HL-60/S4 treated with retinoic acid at 250 ng/mL for 4 days and 3 days (cell line): ENCODE data around the gene ELL2.

Source experiments
- in situ Hi-C: fragments of 300-500 bp; cut with MboI; formaldehyde crosslinking; loops from 2 replicates; pipeline ENCODE4 v1.7.0; 2022; ENCODE audit warnings: low sequenced_read_pairs

ELL2 gene

DNA sequence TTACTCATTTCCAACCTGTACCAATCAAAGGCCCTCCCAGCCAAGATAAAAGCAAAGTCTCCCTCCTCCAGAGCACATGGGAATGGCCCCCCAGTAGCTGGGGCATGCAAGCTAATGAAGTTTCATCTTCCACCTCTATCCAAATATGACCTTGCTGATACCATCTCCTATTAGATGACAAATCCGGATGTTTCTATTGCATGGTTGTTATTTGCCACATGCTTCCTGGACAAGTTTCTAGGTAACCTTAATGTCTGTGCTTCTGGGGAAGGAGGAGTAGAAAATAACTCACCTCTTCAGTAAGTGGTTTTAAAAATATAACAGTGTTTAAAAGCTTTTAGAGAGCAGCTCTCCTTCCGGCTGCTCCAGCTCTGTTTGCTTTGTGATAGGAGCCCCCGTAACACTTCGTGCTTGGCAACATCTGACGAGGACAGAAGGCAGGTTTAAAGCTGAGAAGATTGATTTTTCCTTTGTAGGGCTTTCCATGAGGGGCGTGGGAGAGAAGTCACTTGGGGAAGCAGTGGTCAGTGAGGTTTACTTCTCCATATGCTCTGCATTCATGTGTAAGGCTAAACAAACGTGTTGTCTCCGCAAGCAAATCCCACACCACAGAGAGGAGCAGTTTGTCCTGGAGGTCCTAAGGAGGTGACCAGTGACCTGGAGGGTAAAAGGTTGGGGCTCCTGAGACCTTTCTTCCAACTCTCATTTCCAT, 98.8 kb downstream of the ELL2 start:
- in situ Hi-C loops = loop anchor here (25.0 kb wide), 1 partner anchor 474 kb away; no protein-coding TSS in a partner anchor

DNA sequence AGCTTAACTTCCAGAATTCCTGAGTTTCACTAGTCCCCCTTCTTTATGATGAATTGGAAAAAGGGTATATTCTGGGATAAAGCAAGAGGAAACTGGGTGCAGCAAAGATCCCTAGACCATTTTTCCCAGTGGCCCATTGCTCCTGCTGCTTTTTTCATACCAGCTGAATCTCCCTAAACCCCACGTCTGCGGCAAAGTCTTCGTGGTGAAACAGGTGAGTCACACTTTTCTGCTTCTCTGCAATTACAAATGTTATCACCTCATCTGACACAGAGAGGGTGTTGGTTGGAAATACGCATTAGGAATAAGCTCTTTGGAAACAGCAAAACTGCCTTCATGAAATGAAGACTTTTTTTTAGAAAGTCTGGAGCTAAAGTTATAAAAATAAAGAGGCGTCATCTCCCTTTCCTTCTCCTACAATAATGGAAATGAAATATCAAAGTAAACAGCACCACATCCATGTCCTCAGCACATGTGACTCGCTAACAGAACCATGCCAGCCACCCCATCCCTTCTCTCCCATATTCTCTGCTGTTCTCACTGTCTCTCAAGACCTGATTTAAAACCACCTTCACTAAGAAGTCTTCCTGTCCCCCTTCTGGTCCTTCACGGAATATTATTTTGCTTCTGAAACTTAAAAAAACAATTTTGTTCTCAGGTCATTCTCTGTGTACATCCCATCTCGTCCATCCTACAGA, 99.6 kb downstream of the ELL2 start:
- in situ Hi-C loops = loop anchor here (25.0 kb wide), 1 partner anchor 475 kb away; no protein-coding TSS in a partner anchor

DNA sequence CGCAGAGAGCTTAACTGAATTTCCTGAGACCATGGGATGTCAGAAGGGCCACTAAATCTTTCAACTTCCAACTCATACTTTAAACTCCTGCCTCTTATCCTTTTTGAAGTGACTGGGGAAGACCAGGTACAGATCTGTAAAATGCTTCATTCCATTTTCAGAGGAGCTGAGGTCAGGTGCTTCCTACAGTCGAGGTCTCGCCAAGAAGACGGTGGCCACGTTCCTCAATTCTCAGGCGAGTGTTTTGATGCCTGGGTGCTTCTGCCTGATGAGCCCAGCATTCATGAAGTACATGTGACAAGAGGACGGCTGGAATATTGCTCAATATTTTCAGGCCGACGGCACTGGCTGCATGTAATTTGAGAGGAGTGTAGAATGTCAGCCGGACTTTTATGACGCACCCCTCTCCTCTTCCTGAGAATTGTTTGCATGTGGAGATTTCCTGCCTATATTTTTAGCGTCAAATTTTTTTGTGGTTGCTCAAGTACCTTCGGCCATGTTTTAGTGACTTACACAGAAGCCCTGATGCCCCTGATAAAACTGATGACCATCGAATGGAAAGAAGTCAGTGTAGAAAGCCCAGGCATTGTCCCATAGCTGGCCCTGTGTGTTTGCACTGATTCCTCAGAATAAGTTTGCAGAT, 100.3 kb downstream of the ELL2 start:
- in situ Hi-C loops = loop anchor here (25.0 kb wide), 1 partner anchor 476 kb away; no protein-coding TSS in a partner anchor

- in situ Hi-C loops = loop anchor here (25.0 kb wide), 1 partner anchor 478 kb away; no protein-coding TSS in a partner anchor
Measured at GRCh38 chr5:95859661-95860060, 102.0 kb downstream of the ELL2 start.

DNA sequence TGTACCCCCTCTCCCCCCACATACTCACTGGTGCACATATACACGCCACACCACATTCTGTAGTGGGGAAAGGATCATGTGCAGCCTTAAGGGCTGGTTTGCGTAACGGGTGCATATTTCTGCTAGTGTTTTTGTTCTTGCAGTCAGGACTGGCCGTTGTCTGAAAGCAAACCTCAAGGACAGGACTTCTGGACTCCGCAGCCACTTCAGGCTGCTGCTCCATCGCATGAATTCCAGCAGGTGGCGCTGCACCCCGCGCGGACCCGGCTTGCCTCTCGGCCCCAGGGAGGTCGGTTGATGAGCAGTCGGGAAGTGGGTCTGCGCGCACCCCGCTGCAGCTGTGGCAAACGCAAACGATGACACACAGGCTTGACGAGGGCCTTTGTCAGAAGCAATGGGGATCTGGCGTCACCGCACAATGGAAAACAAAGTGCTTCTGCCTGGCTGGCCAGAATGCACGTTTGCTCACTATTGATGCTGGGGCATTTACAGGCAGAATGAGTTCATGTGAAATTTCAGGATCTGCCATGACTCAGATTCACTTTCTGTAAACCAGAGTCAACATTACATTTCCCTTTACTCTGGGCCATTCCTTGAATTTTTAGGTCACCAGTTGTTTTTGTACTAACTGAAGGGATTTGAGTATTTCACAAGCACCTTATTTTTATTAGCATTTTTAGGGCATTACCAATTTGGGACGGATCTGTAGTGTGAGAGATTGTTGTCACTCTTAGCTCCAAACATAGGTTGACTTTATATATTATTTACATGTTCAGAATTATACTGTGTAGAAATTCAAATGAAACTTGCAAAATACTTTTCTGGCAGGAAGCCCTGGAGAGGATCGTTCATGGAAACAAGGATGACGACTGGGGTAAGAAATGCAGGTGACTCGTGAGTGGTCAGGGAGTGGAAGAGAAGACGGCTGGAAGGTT, 102.7 kb downstream of the ELL2 start:
- in situ Hi-C loops = loop anchor here (25.0 kb wide), 1 partner anchor 478 kb away; no protein-coding TSS in a partner anchor

DNA sequence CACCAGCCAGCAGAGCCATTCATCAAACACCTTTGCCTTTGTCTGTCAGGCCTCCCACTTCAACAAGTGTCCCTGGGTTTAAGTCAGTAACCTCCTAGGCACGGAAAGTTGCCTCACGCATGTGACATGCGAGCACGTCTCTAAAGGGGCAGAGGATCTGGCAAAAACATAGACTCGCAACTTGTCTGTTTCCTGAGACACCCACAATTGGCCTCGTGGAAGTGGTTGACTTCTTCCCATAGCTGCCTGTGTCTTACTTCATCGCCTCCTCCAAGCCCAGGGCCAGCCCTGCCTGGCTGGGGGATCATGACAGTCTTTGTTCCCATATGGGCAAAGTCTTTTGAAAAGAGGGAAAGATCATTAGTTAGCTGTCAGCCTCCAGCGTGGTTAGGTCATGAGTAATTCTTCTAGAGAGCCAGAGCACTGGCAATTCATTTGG, 103.6 kb downstream of the ELL2 start:
- in situ Hi-C loops = loop anchor here (25.0 kb wide), 1 partner anchor 479 kb away; no protein-coding TSS in a partner anchor

DNA sequence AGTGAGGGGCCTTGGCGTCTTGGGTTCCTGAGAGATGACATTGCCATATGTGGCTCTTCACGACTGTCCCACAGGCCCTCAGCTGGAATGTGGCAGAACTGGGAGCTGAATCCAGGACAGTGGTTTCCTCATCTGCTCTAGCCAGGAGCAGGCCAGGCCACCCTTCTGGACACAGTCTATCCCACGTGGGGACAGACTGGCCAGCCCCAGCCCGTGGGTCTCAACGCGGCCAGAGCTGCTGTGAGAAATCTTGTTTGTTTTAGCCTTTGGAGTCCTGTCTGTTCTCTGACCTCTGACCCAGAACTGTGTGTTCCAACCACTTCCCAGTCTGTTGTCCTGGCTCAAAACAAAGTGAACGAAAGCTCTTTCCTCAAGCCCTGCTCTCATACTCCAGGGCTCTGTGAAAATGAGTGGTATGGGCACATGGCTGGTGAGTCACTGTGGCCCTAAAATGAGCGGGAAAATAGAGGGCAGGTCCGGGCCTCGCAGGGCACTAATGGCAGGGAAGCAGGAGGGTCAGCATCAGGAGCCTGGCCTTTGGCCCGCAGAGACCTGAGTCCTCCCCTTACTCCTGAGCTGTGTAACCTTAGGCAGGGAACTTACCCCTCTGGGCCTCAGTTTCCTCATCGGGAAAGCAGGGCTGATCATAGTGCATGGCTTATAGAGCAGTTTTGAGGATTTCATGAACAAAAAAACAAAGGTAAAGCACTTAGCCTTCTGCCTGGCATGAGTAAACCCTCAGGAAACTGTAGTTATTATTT, 104.3 kb downstream of the ELL2 start:
- in situ Hi-C loops = loop anchor here (25.0 kb wide), 1 partner anchor 480 kb away; no protein-coding TSS in a partner anchor

- in situ Hi-C loops = loop anchor here (25.0 kb wide), 1 partner anchor 481 kb away; no protein-coding TSS in a partner anchor
Measured at GRCh38 chr5:95856501-95856981, 105.1 kb downstream of the ELL2 start.

GRCh38 chr5:95853490-95853889, 108.2 kb downstream of the ELL2 start:
- in situ Hi-C loops = loop anchor here (25.0 kb wide), 1 partner anchor 484 kb away; no protein-coding TSS in a partner anchor

DNA sequence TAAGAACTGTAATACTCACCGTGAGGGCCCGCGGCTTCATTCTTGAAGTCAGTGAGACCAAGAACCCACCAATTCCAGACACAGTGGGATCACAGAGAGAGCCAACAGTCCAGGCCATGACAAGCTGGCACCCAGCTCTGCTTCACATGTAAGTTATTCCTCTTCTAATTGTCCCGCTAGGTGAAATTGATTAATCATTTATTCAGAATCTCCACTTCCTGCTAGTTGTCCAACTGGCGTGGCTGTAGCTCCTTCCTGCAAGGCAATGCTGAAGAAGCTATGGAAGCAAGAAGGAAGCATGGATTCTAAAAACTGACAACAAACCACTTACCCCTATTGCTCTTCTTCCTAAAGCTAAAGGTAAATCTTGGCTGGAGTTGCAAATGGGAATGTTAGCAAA, 109.1 kb downstream of the ELL2 start:
- in situ Hi-C loops = loop anchor here (25.0 kb wide), 1 partner anchor 485 kb away; no protein-coding TSS in a partner anchor

- in situ Hi-C loops = loop anchor here (25.0 kb wide), 1 partner anchor 486 kb away; no protein-coding TSS in a partner anchor
Measured at GRCh38 chr5:95851141-95851540, 110.5 kb downstream of the ELL2 start.

GRCh38 chr5:95850391-95850894, 111.2 kb downstream of the ELL2 start:
- in situ Hi-C loops = loop anchor here (25.0 kb wide), 1 partner anchor 487 kb away; no protein-coding TSS in a partner anchor

GRCh38 chr5:95848701-95849100, 113.0 kb downstream of the ELL2 start:
- in situ Hi-C loops = loop anchor here (10.0 kb wide), 1 partner anchor 194 kb away; no protein-coding TSS in a partner anchor

- in situ Hi-C loops = loop anchor here (10.0 kb wide), 1 partner anchor 192 kb away; no protein-coding TSS in a partner anchor
Measured at GRCh38 chr5:95847261-95847592, 114.4 kb downstream of the ELL2 start.

GRCh38 chr5:95846554-95847260, 114.9 kb downstream of the ELL2 start:
- in situ Hi-C loops = loop anchor here (10.0 kb wide), 1 partner anchor 192 kb away; no protein-coding TSS in a partner anchor

- in situ Hi-C loops = loop anchor here (10.0 kb wide), 1 partner anchor 191 kb away; no protein-coding TSS in a partner anchor
Measured at GRCh38 chr5:95845391-95845790, 116.3 kb downstream of the ELL2 start.

- in situ Hi-C loops = loop anchor here (10.0 kb wide), 1 partner anchor 189 kb away; no protein-coding TSS in a partner anchor
Measured at GRCh38 chr5:95843733-95844223, 117.9 kb downstream of the ELL2 start.
